GM19452 (cell line): Measurements from ENCODE around the gene ANKHD1.
A peak's percentile ranks its signal among the peaks of the same experiment; 100 is the strongest.

Experiments
- ATAC-seq: cut with Tn5 transposase; IDR thresholded peaks from one replicate; pipeline ENCODE4 v1.9.1; 2021; ENCODE audit not compliant: unreplicated experiment

ANKHD1 gene, protein sequence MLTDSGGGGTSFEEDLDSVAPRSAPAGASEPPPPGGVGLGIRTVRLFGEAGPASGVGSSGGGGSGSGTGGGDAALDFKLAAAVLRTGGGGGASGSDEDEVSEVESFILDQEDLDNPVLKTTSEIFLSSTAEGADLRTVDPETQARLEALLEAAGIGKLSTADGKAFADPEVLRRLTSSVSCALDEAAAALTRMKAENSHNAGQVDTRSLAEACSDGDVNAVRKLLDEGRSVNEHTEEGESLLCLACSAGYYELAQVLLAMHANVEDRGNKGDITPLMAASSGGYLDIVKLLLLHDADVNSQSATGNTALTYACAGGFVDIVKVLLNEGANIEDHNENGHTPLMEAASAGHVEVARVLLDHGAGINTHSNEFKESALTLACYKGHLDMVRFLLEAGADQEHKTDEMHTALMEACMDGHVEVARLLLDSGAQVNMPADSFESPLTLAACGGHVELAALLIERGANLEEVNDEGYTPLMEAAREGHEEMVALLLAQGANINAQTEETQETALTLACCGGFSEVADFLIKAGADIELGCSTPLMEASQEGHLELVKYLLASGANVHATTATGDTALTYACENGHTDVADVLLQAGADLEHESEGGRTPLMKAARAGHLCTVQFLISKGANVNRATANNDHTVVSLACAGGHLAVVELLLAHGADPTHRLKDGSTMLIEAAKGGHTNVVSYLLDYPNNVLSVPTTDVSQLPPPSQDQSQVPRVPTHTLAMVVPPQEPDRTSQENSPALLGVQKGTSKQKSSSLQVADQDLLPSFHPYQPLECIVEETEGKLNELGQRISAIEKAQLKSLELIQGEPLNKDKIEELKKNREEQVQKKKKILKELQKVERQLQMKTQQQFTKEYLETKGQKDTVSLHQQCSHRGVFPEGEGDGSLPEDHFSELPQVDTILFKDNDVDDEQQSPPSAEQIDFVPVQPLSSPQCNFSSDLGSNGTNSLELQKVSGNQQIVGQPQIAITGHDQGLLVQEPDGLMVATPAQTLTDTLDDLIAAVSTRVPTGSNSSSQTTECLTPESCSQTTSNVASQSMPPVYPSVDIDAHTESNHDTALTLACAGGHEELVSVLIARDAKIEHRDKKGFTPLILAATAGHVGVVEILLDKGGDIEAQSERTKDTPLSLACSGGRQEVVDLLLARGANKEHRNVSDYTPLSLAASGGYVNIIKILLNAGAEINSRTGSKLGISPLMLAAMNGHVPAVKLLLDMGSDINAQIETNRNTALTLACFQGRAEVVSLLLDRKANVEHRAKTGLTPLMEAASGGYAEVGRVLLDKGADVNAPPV (N-terminal part only)

DNA sequence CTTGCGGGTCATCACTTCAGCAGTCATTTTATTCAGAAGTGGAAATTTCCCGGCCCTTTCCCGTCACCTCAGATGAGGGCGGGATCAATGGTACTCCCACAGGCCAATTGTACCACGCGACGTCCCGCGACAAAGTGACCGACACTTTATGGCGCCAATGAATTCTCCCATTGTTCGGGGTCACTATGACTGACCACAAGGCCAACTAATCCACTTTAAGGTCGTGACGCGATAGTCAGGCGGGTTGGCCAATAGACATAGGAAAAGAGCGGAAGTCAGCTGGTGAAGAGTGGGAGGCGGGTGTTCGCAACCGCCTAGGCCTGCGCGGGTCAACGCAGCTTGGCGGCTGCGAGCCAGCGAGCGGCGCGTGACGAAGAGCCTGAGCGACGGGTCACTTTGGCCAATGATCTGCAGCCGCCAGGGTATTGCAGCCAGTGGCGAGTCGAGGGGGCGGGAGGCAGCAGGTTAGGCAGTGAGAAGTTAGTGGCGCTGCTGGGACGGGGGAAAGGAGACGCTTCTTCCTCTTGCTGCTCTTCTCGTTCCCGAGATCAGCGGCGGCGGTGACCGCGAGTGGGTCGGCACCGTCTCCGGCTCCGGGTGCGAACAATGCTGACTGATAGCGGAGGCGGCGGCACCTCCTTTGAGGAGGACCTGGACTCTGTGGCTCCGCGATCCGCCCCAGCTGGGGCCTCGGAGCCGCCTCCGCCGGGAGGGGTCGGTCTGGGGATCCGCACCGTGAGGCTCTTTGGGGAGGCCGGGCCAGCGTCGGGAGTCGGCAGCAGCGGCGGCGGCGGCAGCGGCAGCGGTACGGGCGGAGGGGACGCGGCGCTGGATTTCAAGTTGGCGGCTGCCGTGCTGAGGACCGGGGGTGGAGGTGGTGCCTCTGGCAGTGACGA is at the start of gene ANKHD1:
Gene ANKHD1 (plus strand): TSS at position 472 of the 896 bp plus-strand sequence. CDS start 135 bp downstream, at position 607.
- ATAC-seq, result peak; percentile 82

DNA sequence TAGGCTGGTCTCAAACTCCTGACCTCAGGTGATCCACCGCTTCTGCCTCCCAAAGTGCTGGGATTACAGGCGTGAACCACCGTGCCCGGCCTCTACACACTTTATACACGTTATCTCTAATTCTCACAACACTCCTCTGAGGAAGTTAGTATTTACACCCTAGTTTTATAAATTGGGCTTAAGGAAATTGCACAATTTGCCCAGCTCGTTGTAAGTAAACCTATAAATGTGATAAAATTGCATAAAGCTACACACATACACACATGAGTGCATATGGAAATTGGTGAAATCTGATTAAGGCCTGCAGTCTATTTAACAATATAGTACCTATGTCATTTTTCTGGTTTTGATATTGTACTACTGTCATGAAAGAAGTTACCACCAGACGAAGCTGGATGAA is 46.1 kb upstream of the ANKHD1 start:
- no peak for ATAC-seq

DNA sequence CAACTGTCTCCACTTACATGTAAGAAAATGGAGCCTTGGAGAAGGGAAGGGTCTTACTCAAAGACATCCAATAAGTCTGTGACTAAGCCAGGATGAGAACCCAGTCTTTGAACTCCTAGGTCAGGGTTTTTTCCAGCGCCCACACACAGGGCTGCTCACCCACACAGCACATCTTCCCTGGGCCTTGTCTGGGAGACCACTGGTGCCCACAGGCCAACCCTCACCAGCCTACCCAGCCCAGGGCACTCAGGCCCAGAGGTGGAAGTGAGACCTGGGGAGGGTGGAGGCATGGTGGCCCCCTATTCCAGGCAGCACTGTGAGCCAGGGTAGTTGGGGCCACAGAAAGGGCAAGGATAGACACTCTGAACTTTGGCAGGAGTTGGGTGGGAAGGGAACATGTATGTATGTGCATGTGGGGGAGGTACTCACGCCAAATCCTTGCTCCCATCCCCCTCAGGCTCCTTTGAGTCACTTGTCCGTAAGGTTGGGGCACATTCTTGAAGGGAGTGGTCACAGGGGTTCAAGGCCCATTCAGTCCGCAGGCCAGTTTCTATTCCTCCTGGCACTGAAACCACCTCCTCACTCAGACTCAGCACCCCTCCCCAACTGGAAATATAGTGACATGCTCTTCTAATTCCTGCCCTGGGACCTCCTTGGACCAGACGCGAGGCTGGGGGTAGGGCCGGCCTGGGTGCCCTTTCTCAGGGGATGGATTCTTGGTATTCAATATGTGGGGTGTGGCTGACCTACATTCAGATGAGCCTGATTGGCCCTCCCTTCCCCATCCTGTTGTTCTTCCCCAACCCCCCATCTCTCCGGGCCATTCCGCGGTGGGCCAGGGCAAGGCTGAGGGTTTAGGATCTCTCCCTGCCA is 44.5 kb upstream of the ANKHD1 start:
- peak; percentile 27 for ATAC-seq

DNA sequence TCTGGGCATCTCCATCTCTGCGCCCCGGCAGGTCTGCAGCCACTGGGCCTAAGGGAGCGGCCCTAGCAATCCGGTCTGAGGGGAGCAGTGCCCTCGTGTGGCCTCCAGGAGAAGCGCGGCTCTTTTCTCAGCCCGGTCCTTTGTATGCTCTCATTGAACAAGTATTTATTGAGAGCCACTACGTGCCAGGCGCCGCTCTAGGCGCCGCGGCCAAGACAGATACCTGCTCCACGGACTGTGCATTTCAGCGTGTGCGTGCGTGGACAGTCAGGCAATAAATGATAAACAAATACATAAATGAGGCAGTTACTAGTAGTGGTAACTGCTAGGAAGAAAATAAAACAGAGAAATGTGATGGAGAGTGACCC is 43.9 kb upstream of the ANKHD1 start:
- peak; percentile 97 for ATAC-seq

DNA sequence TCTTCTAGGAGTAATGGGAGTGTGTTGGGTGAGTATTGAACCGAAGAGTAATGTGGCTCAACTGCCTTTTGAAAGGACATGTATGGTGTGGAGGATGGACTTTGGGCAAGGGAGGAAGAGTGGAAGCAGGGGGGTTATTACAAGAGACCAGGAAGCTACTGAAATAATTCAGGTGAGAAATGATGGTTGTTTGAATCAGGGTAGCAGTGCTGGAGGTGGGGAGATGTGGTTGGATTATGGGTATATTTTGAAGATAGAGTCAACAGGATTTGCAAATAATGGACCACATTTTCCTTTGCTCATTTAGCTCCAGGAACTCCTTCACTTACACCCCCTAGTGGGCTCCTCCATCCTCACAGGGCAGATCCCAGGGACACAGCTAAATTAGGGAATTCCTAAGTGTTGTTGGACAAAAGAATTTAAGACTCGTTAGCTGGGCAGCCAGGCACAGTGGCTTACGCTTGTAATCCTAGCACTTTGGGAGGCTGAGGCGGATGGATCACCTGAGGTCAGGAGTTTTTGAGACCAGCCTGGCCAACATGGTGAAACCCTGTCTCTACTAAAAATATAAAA is 42.8 kb upstream of the ANKHD1 start:
- ATAC-seq, result no peak

DNA sequence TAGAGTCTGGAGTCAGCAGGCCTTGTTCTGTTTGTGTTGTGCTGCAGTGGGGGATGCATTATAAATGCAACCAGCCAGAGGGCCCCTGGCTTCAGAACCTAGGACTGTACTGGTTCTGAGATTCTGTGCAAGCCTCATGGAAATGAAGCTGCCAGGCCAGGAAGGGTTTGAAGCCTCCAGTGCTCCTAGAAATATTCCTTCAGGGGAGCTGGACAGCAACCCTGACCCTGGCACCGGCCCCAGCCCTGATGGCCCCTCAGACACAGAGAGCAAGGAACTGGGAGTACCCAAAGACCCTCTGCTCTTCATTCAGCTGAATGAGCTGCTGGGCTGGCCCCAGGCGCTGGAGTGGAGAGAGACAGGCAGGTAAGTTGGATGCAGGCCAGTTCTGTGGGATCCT is 41.5 kb upstream of the ANKHD1 start, which contains the start of gene SLC4A9:
Gene SLC4A9 (plus strand): TSS at position 94 of the 400 bp plus-strand sequence. CDS start 43 bp downstream, at position 137.
- ATAC-seq, result no peak

DNA sequence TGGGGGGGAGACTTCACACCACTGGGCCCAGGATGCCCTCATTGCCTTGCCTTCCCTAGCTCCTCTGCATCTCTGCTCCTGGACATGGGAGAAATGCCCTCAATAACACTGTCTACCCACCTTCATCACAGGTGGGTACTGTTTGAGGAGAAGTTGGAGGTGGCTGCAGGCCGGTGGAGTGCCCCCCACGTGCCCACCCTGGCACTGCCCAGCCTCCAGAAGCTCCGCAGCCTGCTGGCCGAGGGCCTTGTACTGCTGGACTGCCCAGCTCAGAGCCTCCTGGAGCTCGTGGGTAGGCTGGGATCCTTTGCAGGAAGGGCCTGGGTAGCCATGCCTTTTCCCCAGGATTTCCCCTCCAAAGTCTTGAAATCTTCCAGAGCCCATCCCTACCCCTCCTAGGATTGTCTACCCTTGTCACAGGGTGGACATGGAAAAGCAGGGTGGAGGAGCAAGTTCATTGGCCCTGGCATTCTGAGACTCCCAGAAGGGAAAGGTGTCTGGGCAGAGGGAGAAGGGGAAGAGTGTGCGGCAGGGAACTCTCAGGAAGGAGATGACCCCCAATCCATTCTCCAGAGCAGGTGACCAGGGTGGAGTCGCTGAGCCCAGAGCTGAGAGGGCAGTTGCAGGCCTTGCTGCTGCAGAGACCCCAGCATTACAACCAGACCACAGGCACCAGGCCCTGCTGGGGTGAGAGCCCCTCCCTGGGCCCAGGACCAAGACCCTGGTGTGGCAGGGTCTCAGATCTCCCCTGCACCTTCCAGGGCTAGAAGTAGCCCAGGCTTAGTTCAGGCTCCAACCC is 40.8 kb upstream of the ANKHD1 start:
- ATAC-seq, result no peak

DNA sequence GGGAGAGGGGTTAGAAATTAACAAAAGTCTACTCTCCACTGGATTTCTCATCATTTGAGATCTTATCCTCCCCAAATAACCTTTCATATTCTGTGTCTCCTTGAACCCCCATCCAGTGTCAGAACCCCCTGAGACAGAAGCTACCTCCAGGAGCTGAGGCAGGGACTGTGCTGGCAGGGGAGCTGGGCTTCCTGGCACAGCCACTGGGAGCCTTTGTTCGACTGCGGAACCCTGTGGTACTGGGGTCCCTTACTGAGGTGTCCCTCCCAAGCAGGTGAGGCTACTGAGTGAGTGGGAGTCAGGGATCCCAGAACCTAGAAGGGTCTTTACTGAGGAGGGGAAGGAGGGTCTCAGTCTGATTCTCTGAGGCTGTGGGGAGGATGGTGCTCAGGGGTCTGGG is 39.7 kb upstream of the ANKHD1 start:
- no peak for ATAC-seq

DNA sequence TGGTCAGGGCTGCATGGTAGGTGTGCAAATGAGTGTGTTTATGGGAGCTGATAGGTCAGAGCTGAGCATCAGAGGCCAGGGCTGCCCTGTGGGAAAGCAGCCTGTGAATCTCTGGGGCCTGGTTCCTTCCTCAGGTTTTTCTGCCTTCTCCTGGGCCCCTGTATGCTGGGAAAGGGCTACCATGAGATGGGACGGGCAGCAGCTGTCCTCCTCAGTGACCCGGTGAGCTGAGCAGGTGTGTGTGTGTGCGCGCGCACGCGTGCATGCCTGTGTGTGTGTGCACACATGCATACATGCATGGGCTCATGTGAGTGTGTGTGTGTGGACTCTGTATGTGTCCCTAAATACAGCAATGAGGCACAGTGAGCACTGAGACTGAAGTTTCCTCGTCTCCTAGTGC is 39.3 kb upstream of the ANKHD1 start:
- ATAC-seq, result no peak

DNA sequence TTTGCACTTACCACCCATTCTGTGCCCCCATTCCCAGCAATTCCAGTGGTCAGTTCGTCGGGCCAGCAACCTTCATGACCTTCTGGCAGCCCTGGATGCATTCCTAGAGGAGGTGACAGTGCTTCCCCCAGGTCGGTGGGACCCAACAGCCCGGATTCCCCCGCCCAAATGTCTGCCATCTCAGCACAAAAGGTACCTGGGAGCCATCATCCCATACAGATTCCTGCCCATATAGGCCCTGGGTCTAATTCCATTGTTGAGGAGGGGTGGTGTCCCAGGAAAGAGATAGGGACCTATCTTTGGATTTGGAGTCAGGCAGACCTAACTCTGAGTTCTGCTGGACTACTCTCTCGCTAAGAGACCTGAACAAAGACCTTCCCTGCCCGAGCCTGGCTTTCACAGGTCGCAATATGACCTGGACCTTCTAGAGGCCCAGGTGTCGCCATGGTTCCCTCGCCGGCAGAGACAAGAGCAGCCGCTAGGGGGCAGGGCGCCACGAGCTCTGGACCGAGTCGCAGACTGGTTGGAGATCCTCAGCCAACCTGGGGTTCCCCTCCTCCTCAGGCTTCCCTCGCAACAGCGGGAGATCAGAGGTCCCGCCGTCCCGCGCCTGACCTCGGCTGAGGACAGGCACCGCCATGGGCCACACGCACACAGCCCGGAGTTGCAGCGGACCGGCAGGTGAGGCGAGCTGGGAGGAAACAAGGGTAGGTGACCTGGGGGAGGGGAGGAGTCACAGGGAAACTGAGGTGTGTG is 38.6 kb upstream of the ANKHD1 start:
- ATAC-seq, result peak; percentile 92

DNA sequence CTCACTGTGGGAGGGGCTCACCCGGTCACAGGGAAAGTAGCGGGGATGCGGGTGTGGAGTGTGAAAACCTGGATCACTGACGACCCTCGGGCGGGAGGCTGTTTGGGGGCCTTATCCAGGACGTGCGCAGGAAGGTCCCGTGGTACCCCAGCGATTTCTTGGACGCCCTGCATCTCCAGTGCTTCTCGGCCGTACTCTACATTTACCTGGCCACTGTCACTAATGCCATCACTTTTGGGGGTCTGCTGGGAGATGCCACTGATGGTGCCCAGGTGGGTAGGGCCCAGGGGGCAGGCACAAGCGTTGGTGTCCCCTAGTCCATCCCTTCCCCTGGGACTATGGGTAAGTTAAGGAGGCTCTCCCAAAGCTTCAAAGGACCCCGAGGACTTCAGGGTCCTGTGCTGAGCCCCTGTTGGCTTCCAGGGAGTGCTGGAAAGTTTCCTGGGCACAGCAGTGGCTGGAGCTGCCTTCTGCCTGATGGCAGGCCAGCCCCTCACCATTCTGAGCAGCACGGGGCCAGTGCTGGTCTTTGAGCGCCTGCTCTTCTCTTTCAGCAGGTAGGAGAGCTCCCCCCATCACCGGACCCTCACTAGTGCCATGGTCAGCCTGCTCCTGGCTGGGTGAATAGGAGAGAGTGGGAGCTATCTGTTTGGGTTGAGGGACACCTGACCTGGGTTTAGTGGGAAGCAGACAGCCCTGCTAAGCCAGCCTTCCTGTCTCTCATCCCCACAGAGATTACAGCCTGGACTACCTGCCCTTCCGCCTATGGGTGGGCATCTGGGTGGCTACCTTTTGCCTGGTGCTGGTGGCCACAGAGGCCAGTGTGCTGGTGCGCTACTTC is 37.8 kb upstream of the ANKHD1 start:
- no peak for ATAC-seq

DNA sequence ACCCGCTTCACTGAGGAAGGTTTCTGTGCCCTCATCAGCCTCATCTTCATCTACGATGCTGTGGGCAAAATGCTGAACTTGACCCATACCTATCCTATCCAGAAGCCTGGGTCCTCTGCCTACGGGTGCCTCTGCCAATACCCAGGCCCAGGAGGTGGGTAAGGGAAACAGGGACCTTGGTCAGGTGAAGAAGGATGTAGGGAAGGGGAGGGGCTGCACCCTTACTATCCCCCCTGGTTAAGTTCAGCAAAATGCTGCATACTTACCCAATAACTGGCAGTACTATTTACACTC is 37.2 kb upstream of the ANKHD1 start:
- no peak for ATAC-seq

DNA sequence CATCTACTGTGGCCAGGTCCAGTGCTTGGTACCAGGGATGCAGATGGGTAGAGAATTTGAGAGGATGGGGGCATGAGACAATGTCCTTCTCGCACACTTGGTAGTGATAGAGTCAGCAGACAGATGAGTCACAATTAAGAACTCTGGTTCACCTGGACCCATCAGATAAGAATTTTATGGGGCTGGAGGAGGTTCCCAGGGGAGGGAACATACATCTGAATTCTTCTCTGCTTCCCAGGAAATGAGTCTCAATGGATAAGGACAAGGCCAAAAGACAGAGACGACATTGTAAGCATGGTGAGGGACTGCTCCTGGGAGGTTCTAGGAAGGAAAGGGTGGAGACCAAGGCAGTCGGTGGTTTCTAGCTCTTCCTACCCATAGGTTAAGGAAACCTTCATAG is 36.4 kb upstream of the ANKHD1 start:
- ATAC-seq, result no peak

DNA sequence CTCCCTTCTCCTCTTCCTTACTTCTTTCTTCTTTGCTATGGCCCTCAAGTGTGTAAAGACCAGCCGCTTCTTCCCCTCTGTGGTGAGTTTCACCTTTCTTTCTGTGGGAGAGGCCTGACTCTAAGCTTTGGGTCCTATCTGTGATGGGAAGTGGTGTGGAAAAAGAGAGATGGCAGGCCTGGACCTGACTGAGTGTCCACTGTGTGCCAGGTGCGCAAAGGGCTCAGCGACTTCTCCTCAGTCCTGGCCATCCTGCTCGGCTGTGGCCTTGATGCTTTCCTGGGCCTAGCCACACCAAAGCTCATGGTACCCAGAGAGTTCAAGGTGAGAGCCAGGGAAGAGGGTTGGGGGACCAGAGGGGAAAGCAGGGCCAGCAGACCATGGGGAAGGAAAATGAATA is 35.7 kb upstream of the ANKHD1 start:
- no peak for ATAC-seq

DNA sequence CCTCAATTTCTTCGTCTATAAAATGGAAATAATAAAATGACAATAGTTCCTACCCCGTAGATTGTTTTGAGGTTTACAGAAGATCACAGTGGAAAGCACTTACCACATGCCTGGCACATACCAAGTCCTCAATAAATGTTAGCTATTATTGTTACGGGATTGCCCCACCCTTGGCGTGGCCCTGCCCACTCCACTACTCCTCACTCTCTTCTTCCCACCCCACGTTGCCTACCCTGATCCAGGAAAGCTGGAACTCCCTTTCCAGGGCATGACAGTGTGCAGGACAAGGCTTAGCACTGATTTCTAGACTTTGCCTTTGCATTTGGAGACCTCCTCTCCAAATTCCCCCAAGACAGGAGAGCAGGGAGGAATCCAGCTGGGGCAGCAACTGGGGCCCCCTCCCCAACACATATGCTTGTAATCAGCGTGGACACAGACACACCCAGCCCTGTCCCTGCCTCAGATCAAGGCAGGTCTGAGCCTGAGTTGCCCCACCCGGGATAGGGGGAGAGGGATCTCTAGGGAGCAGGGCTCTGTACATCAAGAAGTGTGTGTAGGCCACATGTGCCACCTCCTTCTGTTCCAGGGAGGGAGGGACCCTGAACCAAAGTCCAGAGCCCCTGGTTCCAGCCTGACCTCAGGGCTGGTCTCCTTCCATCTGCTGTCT is 34.9 kb upstream of the ANKHD1 start:
- ATAC-seq, result no peak
